ENCODE results near the gene UTP4.
A peak's percentile ranks its signal among the peaks of the same experiment; 100 is the strongest.

The UTP4 gene

DNA sequence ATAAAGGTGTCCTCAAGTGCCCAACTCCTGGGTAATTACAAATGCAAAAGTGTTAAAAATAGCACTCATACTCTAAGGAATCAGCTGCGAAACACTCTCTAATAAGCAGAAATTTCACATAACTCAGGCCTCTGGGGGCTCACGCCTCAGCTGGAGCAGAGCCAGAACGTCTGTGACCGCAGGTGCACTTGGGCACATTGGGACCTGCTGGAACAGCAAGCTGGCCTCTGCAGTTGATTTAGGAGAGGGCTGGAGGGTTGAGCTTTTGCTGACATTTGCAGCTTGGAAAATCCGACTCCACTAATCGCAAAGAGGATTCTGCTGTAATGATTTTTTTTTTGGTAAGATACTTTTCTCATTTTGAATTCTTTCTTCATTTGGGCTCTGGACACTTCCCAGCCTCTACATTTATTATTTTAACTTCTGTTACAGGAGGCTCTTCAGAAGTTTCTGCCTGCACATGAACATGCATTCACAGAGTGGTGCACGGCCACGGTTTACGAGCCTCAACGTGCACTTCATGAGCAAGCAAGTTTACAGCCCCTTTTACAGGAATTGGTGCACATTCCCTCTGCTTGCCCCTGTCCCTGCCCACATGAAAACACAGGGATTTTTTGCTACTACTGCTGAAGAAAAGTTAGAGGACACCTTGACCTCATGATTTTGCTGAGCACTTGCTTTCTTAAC lies 50.4 kb downstream of the UTP4 start:
- intact Hi-C loops (cut with DNase I; ENCODE audit: low total_unique reads): no loop called here
- Histone ChIP-seq H3K36me3 (no peaks in the 10 kb centered on the region), H3K9me3 (no peaks in the 10 kb centered on the region), H3K4me1 (peaks cover 0 to 49% (median 34%) of the 10 kb centered on the region in 4 donors), H3K27me3 (no peaks in the 10 kb centered on the region), H3K27ac (peak overlapping the region; percentile 0 to 37), H3K4me3 (no peak overlapping the region)
- DNase-seq: no peak
- TF ChIP-seq, protein P1, sequence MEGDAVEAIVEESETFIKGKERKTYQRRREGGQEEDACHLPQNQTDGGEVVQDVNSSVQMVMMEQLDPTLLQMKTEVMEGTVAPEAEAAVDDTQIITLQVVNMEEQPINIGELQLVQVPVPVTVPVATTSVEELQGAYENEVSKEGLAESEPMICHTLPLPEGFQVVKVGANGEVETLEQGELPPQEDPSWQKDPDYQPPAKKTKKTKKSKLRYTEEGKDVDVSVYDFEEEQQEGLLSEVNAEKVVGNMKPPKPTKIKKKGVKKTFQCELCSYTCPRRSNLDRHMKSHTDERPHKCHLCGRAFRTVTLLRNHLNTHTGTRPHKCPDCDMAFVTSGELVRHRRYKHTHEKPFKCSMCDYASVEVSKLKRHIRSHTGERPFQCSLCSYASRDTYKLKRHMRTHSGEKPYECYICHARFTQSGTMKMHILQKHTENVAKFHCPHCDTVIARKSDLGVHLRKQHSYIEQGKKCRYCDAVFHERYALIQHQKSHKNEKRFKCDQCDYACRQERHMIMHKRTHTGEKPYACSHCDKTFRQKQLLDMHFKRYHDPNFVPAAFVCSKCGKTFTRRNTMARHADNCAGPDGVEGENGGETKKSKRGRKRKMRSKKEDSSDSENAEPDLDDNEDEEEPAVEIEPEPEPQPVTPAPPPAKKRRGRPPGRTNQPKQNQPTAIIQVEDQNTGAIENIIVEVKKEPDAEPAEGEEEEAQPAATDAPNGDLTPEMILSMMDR (IDR thresholded peaks at IDR 0.05): no peak

DNA sequence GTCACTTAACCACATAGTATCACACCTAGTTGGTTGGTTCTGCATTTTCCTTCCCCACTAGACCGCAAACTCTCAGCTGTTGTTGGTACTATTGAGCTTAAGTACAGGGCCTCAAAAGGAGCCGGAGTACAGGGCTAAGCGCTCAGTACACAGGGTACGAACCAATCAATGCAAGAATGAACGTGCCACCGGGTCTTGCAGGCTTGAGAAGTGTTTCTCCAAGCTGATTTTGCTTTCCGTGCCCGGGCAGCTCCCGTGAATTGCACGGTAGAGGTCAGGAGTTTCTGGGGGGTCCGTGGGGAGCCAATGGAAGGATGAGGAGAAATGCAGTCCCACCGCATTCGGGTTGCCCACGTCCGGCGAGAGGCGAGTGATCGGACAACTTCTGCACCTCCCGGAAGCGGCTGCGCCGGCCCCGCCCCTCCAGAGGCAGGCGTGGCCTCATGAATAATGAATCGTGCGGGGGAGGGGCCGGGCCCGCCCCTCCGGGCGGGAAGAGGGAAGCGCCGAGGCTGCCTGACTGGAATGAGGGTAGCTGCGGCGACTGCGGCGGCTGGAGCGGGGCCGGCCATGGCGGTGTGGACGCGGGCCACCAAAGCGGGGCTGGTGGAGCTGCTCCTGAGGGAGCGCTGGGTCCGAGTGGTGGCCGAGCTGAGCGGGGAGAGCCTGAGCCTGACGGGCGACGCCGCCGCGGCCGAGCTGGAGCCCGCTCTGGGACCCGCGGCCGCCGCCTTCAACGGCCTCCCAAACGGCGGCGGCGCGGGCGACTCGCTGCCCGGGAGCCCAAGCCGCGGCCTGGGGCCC lies 54.4 kb downstream of the UTP4 start, which contains the start of gene SNTB2:
Gene SNTB2, plus strand, starts transcription at position 523 of the 804 bp plus-strand sequence. Its CDS starts 3 bp downstream, at position 526.
- TF ChIP-seq, protein P1 (IDR thresholded peaks at IDR 0.05): no peak
- H3K4me3 ChIP-seq: peak within 1 kb of the TSS; percentile 89 to 93
- peak; percentile 94 to 96 for DNase-seq
- peaks cover 0 to 62% (median 46%) of the 10 kb centered on the region in 4 donors for H3K4me1 ChIP-seq
- H3K36me3 ChIP-seq: no peaks in the 10 kb centered on the region
- peak within 1 kb of the TSS; percentile 79 to 87 for H3K27ac ChIP-seq
- intact Hi-C loops (cut with DNase I; ENCODE audit: low total_unique reads): no loop called here
- no peaks in the 10 kb centered on the region for H3K9me3 ChIP-seq
- H3K27me3 ChIP-seq: no peaks in the 10 kb centered on the region

DNA sequence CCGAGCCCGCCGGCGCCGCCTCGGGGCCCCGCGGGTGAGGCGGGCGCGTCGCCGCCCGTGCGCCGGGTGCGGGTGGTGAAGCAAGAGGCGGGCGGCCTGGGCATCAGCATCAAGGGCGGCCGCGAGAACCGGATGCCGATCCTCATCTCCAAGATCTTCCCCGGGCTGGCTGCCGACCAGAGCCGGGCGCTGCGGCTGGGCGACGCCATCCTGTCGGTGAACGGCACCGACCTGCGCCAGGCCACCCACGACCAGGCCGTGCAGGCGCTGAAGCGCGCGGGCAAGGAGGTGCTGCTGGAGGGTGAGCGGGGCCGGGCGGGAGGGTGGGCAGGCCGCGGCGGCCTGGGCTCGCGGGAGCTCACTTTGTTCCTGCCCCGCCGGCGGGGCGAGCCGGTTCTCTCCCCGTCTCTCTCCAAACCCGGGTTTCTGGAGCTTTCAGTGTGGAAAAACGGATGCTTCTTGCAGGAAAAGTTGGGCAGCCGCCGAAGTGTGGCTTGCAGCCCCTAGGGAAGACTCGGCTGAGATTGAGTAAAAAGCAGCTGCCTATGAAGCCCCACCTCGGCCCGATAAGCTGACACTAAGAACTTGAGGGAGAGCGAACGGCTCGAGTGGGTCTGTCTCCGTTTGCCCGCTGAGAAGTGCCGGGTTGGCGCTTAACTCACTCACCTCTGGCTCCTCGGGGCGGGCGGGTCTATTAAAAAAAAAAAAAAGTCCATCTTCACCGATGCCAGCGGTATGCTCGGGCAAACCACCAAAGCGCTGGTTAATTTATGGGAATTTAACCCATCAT lies 55.2 kb downstream of the UTP4 start:
- Histone ChIP-seq H3K27me3 (no peaks in the 10 kb centered on the region), H3K36me3 (no peaks in the 10 kb centered on the region), H3K4me1 (peaks cover 0 to 65% (median 50%) of the 10 kb centered on the region in 4 donors), H3K27ac (peak overlapping the region; percentile 79 to 87), H3K4me3 (peak overlapping the region; percentile 89 to 93), H3K9me3 (no peaks in the 10 kb centered on the region)
- TF ChIP-seq, protein P1 (IDR thresholded peaks at IDR 0.05): no peak
- intact Hi-C loops (cut with DNase I; ENCODE audit: low total_unique reads): no loop called here
- peak; percentile 59 to 74 for DNase-seq

DNA sequence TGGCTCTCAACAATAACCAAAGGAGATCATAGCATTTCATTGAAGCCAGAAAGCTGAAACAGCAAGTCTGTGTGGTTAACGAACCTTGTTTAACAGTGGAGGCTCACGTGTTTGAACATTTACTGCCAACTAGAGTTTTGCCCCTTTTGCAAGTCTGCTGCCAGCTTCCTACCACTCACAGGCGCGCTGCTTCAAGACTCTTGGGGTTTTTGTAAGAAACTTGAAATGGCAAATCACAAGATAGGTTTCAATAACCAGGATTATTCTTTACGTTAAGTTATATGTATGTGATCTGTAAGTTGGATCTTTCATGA lies 55.7 kb downstream of the UTP4 start:
- intact Hi-C loops (cut with DNase I; ENCODE audit: low total_unique reads): no loop called here
- Histone ChIP-seq H3K9me3 (no peaks in the 10 kb centered on the region), H3K4me3 (peak overlapping the region; percentile 89 to 93), H3K4me1 (peaks cover 0 to 63% (median 47%) of the 10 kb centered on the region in 4 donors), H3K27me3 (no peaks in the 10 kb centered on the region), H3K36me3 (no peaks in the 10 kb centered on the region), H3K27ac (peak overlapping the region; percentile 79 to 87)
- TF ChIP-seq, protein P1 (IDR thresholded peaks at IDR 0.05): no peak
- DNase-seq: no peak

DNA sequence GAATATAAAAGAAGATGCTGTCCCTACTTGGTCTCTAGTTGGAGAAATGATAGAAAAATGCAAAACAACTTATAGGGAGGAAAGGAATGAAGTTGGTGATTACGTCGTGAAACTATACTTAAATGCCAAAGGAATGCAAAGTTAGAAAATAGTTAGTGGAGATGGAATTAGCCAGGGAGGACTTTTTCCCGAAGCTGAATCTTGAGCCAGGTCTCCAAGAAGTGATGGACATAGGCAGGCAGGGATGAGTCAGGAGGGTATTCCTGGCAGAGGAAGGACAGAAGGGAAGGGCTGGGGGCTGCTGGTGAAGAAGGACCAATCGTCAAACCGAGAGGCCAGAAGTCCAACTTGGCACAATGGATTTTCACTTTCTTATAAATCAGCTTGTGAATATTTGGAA lies 56.3 kb downstream of the UTP4 start:
- H3K4me1 ChIP-seq: peaks cover 0 to 63% (median 47%) of the 10 kb centered on the region in 4 donors
- peak overlapping the region; percentile 89 to 93 for H3K4me3 ChIP-seq
- no peaks in the 10 kb centered on the region for H3K36me3 ChIP-seq
- intact Hi-C loops (cut with DNase I; ENCODE audit: low total_unique reads): no loop called here
- peak overlapping the region; percentile 79 to 87 for H3K27ac ChIP-seq
- DNase-seq: no peak
- TF ChIP-seq, protein P1 (IDR thresholded peaks at IDR 0.05): no peak
- H3K9me3 ChIP-seq: no peaks in the 10 kb centered on the region
- no peaks in the 10 kb centered on the region for H3K27me3 ChIP-seq
